ENCODE data around the gene EIF2A.
"Not testable (repeated sequence)": the region's sequence is repeated elsewhere in the genome, so short reads cannot be mapped to it uniquely, and the experiment has no call there.

The EIF2A gene

DNA sequence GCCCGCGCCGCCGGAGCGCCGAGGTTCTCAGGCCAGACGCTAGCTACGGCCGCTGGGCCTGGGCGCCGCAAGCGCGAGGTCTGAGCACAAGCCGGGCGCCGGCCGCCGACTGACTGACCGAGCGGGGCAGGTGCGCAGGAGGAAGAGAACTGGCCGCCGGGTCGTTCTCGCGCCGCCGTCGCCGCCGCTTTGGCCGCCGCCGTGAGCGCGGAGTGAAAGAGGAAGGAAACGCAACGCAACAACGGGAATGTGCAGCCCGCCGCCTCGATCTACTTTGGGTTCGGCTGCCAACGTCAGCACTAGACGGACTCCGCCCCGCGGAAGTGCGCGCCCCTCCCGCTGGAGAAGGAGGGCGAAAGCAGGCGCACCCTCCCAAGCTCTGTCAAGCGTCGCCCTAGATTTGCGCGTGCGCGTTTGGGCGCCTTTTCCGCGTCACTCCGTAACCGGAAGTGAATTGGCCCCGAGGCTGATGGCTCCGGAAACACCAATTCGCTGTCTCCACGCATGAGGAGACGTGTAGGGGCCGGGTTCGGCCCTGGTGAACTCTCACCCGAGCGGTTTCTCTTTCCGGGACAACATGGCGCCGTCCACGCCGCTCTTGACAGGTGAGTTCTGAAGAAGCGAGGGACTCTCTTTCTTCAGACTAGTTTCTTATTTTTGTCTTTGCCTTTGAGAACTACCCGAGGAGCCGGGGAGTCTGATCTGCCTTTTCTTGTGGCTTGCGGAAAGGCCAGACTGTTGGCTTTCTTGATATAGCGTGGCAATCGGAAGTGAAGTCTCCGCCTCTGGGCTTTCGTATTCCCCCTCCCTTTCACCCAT is at the start of gene EIF2A, which contains the start of gene SERP1:
EIF2A (plus strand) TSS at position 562 of the 819 bp plus-strand sequence; CDS start at position 578, 16 bp downstream.
SERP1 (minus strand) TSS at position 271 of the 819 bp plus-strand sequence. CDS start 361 bp downstream, outside the sequence.
- peak; percentile 99 for DNase-seq (ENCODE audit: low read depth)

DNA sequence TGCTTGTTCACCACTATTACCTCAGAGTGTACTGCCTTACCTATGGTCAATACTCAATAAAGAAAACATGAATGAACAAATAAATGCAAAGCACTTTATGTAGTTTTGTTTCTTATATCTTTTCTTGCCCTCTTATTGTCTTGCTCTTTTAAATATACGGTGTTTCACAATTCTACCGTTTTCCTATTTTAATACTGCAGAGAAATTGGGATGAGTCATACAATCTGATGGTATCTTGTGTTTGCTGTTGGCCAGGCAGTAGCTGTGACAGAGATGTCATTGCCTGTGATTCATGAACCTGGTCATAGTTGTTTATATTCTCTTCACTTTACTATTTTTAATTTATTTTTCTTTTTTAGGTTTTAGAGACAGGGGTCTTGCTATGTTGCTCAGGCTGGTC is 48.6 kb upstream of the EIF2A start:
- peak; percentile 84 for DNase-seq (ENCODE audit: low read depth)

- DNase-seq (ENCODE audit: low read depth), result not testable (repeated sequence)
Observed at GRCh38 chr3:150500960-150501359, 45.6 kb upstream of the EIF2A start.

GRCh38 chr3:150503402-150504099 is 43.0 kb upstream of the EIF2A start:
- no peak for DNase-seq (ENCODE audit: low read depth)

GRCh38 chr3:150504483-150504882 is 42.1 kb upstream of the EIF2A start:
- DNase-seq (ENCODE audit: low read depth), result no peak

GRCh38 chr3:150508401-150508800 is 38.2 kb upstream of the EIF2A start:
- no peak for DNase-seq (ENCODE audit: low read depth)

GRCh38 chr3:150509780-150510179 is 36.8 kb upstream of the EIF2A start:
- DNase-seq (ENCODE audit: low read depth), result no peak

- DNase-seq (ENCODE audit: low read depth), result peak; percentile 56
Observed at GRCh38 chr3:150511122-150511821, 35.3 kb upstream of the EIF2A start.

GRCh38 chr3:150515210-150515609 is 31.4 kb upstream of the EIF2A start:
- DNase-seq (ENCODE audit: low read depth), result peak; percentile 9

DNA sequence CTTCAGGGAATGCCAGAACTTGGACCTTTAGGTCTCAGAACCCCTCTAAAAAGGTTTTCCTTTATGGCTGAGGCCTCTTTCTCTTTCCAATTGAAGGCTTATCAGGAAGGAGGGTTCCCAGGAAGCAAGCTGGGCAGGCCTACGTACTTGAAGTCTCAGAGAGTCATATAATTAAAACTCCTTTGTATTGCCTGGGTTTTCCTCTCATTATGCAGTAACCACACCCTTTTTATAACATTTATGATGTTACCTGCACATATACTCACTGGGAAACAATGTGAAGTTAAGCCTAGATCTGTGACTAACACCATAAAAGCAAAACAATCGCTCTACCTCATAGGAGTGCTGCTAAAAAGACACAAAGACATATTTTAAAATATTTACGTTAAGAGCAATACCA is 27.6 kb upstream of the EIF2A start:
- DNase-seq (ENCODE audit: low read depth), result no peak

DNA sequence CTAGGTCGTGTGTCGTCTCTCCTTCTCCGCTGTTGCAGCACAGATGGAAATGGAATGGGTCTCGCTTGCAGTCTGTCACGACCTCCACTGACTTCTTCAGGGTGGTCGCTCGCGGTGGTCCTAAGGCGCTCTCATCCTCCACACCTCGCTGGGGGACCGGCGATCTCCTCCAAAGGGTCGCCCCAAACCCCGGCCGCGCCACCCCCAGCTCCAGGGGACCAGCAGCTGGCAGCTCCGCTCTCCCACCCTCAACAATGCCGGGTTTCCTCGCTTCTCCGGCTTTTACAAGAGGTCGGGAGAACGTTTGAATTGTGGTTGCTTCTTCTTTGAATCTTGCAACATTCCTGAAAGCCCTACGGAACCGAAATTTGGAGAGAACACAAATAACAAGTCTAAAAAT is 26.2 kb upstream of the EIF2A start:
- DNase-seq (ENCODE audit: low read depth), result no peak

DNA sequence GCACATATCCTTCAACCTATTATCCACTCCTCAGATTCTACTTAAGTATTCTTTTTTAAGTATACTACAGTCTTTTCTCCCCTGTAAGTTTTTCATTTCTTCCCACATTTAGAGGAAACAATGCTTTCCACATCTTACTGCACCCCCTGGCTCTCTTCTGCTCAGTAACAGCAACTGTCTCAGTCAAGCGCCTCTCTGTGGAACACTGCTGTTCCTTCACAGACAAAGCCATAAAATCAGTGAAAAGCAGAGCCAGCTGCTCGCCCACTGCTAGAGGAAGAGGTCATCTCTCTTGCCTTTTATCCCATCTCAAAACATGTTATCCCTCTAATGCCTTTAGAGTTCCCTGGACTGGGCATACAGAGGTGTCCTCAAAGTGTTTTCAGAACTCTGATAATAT is 25.1 kb upstream of the EIF2A start:
- no peak for DNase-seq (ENCODE audit: low read depth)

- no peak for DNase-seq (ENCODE audit: low read depth)
Observed at GRCh38 chr3:150523538-150523937, 23.0 kb upstream of the EIF2A start.

GRCh38 chr3:150527464-150528255 is 18.9 kb upstream of the EIF2A start:
- DNase-seq (ENCODE audit: low read depth), result no peak

- DNase-seq (ENCODE audit: low read depth), result peak; percentile 36
Observed at GRCh38 chr3:150528354-150528797, 18.2 kb upstream of the EIF2A start.

DNA sequence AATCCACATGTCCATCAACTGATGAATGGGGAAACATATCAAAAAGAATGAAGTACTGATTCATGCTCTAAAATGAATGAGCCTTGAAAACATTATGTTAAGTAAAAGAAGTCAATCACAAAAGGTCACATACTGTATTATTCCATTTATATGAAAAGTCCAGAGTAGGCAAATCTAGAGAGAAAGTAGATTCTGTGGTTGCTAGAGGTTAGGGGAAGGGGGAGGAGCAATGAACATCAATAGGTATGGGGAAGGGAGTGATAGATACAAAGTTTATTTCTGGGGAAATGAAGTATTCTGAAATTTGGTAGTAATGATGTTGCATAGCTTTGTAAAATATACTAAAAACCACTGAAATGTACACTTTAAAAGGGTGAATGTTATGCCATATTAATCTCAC is 14.8 kb upstream of the EIF2A start:
- DNase-seq (ENCODE audit: low read depth), result no peak

DNA sequence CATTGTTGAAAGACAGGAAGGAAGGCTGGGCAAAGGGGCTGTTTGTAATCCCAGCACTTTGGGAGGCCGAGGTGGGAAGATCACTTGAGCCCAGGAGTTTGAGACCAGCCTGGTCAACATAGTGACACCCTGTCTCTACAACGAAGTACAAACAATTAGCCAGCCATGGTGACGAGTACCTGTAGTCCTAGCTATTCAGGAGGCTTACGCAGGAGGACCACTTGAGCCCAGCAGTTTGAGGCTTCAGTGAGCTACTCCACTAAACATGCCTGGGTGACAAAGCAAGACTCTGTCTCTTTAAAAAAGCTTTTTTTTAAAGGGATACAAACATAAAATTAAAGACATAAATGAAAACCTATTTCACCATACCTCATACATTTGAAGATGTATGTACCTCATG is 11.4 kb upstream of the EIF2A start:
- DNase-seq (ENCODE audit: low read depth), result no peak

DNA sequence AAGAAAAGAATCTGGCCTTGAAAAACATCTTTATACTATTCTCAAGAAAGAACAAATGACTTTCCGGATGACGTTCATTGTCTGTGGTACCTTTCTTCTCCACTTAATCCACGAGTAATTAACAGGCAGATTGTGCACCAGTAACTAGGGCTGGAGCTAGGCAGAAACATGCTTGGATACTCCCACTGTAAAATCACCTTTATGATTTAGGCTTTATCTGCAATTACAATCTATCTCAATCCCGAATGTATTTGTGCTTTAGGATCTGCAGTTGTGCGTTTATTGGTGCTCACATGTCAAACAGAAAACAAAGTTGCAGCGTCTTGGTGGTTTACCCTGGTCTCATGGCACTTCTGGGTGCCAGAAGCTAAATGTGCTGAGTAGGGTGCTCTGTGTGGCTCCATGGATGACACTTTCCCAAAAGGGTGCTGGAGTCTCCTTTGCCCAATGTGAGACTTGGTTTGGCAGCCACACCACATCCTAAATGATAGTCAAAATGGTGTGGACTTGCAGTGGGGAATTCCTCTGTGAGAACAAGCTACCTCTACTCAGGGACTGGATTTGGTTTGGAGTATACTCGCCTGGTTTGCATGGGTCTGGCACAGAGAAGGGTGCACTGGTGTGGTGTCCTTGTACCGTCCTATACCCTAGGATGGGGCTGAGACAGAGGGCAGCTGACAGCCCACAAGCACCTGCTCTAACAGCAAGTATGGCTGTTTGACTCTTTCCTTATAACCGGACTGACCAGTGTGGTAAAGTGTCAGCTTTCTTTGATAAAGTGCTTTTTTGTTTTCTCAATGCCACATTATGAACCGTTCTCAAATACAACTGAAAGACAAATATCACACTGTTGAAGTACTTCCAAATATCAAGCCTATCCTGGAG is 8.0 kb upstream of the EIF2A start:
- no peak for DNase-seq (ENCODE audit: low read depth)

DNA sequence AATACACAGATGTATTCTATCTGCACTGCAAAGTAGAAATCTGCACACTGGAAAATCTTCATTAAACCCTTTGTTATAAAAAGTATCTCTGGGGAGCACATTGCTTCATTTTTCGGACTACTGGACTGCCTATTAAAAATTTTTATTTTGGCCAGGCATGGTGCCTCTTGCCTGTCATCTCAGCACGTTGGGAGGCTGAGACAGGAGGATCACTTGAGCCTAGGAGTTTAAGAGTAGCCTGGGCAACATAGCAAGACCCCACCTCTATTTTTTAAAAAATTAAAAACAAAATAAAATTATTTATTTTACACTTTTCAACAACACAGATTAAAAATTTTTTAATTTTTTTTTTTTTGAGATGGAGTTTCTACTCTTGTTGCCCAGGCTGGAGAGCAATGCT is 6.3 kb upstream of the EIF2A start:
- DNase-seq (ENCODE audit: low read depth), result no peak

DNA sequence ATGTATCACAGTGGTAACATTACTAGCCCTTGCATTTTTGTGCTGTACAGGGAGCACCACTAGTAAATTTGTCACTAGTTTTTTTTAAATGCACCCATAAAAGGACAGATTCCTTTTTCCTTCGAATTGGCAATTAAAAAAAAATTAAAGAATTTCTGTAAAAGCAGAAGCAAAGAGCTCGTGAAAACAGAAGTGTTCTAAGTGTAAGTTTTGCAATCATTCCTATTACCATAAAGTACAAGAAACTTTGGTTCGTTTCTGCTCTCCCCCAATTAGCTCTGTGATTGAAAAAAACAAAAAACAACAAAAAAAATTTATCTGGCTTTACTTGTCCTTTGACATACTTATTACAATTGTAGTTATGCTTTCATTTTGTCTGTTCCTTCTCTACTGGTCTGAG is 5.6 kb upstream of the EIF2A start:
- DNase-seq (ENCODE audit: low read depth), result no peak

DNA sequence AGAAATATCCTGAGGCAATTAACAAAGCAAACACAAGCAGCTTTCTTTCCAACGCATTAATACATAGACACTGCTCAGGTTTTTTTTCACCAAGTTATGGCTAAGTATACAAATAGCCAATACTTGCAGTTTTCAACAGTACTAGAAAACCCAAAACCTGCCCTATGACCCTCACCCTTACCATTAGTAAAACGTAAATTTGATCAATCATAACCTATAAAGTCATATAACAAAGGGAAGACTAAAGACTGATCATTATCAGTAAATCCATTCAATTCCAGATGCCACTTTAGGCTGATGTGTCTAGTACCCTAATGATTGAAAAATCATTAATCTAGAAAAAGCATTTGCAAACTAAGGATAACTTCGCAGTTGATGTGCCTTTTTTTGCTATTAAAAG is 3.5 kb upstream of the EIF2A start:
- no peak for DNase-seq (ENCODE audit: low read depth)
